IMR-90 (cell line): ENCODE measurements around the gene CCSER1. TPM values are rescaled to one million over a fixed set of nuclear protein-coding genes. Genes with fewer than 3 reads are reported as not detected.

Experiments used
- ATAC-seq: fragments of 200-7000 bp; cut with Tn5 transposase; 2 replicates; pipeline ENCODE4 v1.9.1; 2020; ENCODE audit warnings: low read depth, mild to moderate bottlenecking, moderate library complexity
- BruUV-seq: library from RNA; stranded (reverse); fragments of 400-500 nt; replicated peaks from 2 replicates; lab custom pipeline; 2021; lab: Mats Ljungman, UMichigan
- CTCF ChIA-PET: fragments of 300-600 bp; formaldehyde crosslinking; extraction: SDS; loops from one replicate; lab custom pipeline; 2021; ENCODE audit warnings: antibody characterized with exemption; lab: Yijun Ruan, JAX
- POLR2A ChIA-PET: fragments of 300-600 bp; sonication (Branson Sonifier 250); formaldehyde crosslinking; loops from one replicate; lab custom pipeline; 2022; ENCODE audit warnings: antibody characterized with exemption; ENCODE audit not compliant: unreplicated experiment; lab: Charles Lee
- DNase-seq: peaks from one replicate; pipeline ENCODE4 v3.0.0; 2013
- H2AFZ ChIP-seq: replicated peaks from 2 replicates; pipeline ENCODE3; 2013; ENCODE audit warnings: low read length, mild to moderate bottlenecking; ENCODE audit not compliant: poor library complexity
- H2AK5ac ChIP-seq: 2 replicates; pipeline ENCODE4 v1.6.1; 2013; ENCODE audit warnings: low read depth, low read length, inconsistent platforms
- H2AK9ac ChIP-seq: replicated peaks from 2 replicates; pipeline ENCODE3; 2013; ENCODE audit warnings: mild to moderate bottlenecking, low read depth, low read length, moderate library complexity; ENCODE audit not compliant: poor library complexity
- H2BK120ac ChIP-seq: 2 replicates; pipeline ENCODE4 v1.6.1; 2013; ENCODE audit warnings: low read depth, low read length, inconsistent platforms
- H2BK15ac ChIP-seq: 3 replicates; pipeline ENCODE4 v1.6.1; 2013; ENCODE audit warnings: low read depth, low read length, inconsistent platforms
- H2BK20ac ChIP-seq: 2 replicates; pipeline ENCODE4 v1.6.1; 2013; ENCODE audit warnings: low read depth, mild to moderate bottlenecking, inconsistent platforms, low read length, moderate library complexity
- H2BK5ac ChIP-seq: 2 replicates; pipeline ENCODE4 v1.6.1; 2013; ENCODE audit warnings: mild to moderate bottlenecking, low read depth, low read length, inconsistent platforms; ENCODE audit not compliant: poor library complexity, severe bottlenecking
- H3K14ac ChIP-seq: replicated peaks from 2 replicates; pipeline ENCODE4 v1.6.1; 2013; ENCODE audit warnings: low read depth, low read length, inconsistent platforms
- H3K18ac ChIP-seq: 2 replicates; pipeline ENCODE4 v1.6.1; 2013; ENCODE audit warnings: low read depth, low read length, control low read depth
- H3K23ac ChIP-seq: 2 replicates; pipeline ENCODE4 v1.6.1; 2013; ENCODE audit warnings: low read depth, low read length, inconsistent platforms
- H3K27ac ChIP-seq: 2 replicates; pipeline ENCODE4 v1.5.1; 2013; ENCODE audit warnings: mild to moderate bottlenecking, control low read depth, low read length; ENCODE audit not compliant: insufficient read depth
- H3K27me3 ChIP-seq: 2 replicates; pipeline ENCODE4 v1.6.1; 2013; ENCODE audit warnings: low read length; ENCODE audit not compliant: control insufficient read depth, insufficient read depth
- H3K36me3 ChIP-seq: 2 replicates; pipeline ENCODE4 v1.6.1; 2013; ENCODE audit warnings: low read length, mixed read lengths; ENCODE audit not compliant: control insufficient read depth, insufficient read depth
- H3K4ac ChIP-seq: 2 replicates; pipeline ENCODE4 v1.6.1; 2013; ENCODE audit warnings: low read depth, low read length, inconsistent platforms
- H3K4me1 ChIP-seq: 2 replicates; pipeline ENCODE4 v1.6.1; 2013; ENCODE audit warnings: low read length, mixed read lengths; ENCODE audit not compliant: control insufficient read depth, insufficient read depth
- H3K4me2 ChIP-seq: 2 replicates; pipeline ENCODE4 v1.6.1; 2013; ENCODE audit warnings: low read depth, mild to moderate bottlenecking, control low read depth, low read length, moderate library complexity
- H3K4me3 ChIP-seq: 2 replicates; pipeline ENCODE4 v1.5.1; 2013; ENCODE audit warnings: low read depth, mild to moderate bottlenecking, control low read depth, low read length, moderate library complexity; ENCODE audit not compliant: insufficient read depth
- H3K56ac ChIP-seq: 2 replicates; pipeline ENCODE4 v1.6.1; 2013; ENCODE audit warnings: low read length, inconsistent platforms; ENCODE audit not compliant: insufficient read depth; ENCODE audit errors: extremely low read depth
- H3K79me1 ChIP-seq, 2 experiments: 2 replicates each; pipeline ENCODE4 v1.6.1; 2013; ENCODE audit warnings: low read length in 2 of 2, inconsistent platforms in 1 of 2, low read depth in 1 of 2
- H3K9ac ChIP-seq: 2 replicates; pipeline ENCODE4 v1.6.1; 2013; ENCODE audit warnings: low read depth, low read length, control low read depth
- H3K9me1 ChIP-seq: 2 replicates; pipeline ENCODE4 v1.6.1; 2013; ENCODE audit warnings: low read length, inconsistent platforms; ENCODE audit not compliant: insufficient read depth
- H3K9me3 ChIP-seq: 2 replicates; pipeline ENCODE4 v1.6.1; 2013; ENCODE audit warnings: low read length; ENCODE audit not compliant: control insufficient read depth, insufficient read depth
- H4K20me1 ChIP-seq: 2 replicates; pipeline ENCODE4 v1.6.1; 2013; ENCODE audit warnings: low read length, inconsistent platforms; ENCODE audit not compliant: insufficient read depth
- H4K5ac ChIP-seq: 2 replicates; pipeline ENCODE4 v1.6.1; 2013; ENCODE audit warnings: mild to moderate bottlenecking, low read depth, low read length, control low read depth
- H4K8ac ChIP-seq, 2 experiments: 2 replicates each; pipeline ENCODE4 v1.6.1; 2013; ENCODE audit warnings: low read depth in 2 of 2, low read length in 2 of 2, control low read depth in 1 of 2, inconsistent platforms in 1 of 2
- H4K91ac ChIP-seq: 2 replicates; pipeline ENCODE4 v1.6.1; 2013; ENCODE audit warnings: low read depth, low read length, inconsistent platforms; ENCODE audit not compliant: insufficient read depth
- BHLHE40 ChIP-seq: fragments of 150-350 bp; IDR thresholded peaks from 2 replicates; pipeline ENCODE4 v1.6.1; 2016; ENCODE audit warnings: mild to moderate bottlenecking, low read depth, low read length
- CEBPB ChIP-seq: IDR thresholded peaks from 2 replicates; pipeline ENCODE4 v1.6.1; 2012; ENCODE audit warnings: low read depth, low read length, improper control_type of control experiment
- CTCF ChIP-seq: conservative IDR thresholded peaks from 2 replicates; pipeline ENCODE4 v1.5.1; 2012; ENCODE audit warnings: mild to moderate bottlenecking, low read depth, low read length, improper control_type of control experiment
- SMC3 ChIP-seq: fragments of 150-350 bp; IDR thresholded peaks from 2 replicates; pipeline ENCODE4 v1.6.1; 2016; ENCODE audit warnings: low read depth, mild to moderate bottlenecking, antibody characterized with exemption, low read length, moderate library complexity
- dilution Hi-C: fragments of 300-500 bp; cut with HindIII; formaldehyde crosslinking; loops from one replicate; pipeline ENCODE4 v1.14.3; 2018; ENCODE audit warnings: low sequenced_read_pairs; ENCODE audit not compliant: unreplicated experiment
- in situ Hi-C: fragments of 300-500 bp; cut with MboI; formaldehyde crosslinking; loops from 3 replicates; pipeline ENCODE4 v1.14.3; 2019; ENCODE audit warnings: low sequenced_read_pairs, inconsistent platforms, mixed read lengths
- intact Hi-C: fragments of 100-400 bp; cut with micrococcal nuclease; formaldehyde crosslinking; loops from 2 replicates; pipeline ENCODE4 v1.10.0; 2022
- polyA plus RNA-seq, 3 experiments: library from polyadenylated mRNA; depleted of rRNA; stranded (reverse); fragments of >200 nt; gene quantifications; 2 replicates each; pipeline ENCODE4 v1.2.3, GENCODE V29; 2012; ENCODE audit warnings: low replicate concordance in 1 of 3
- total RNA-seq: library from RNA; depleted of rRNA; stranded (reverse); fragments of >200 nt; gene quantifications from 2 replicates; pipeline ENCODE4 v1.2.3, GENCODE V29; 2012

CCSER1 gene
- total and polyA plus RNA-seq, 2 of the 4 experiments (the other 2 are of a cell fraction): not detected

GRCh38 chr4:90844241-90844640 is 717.0 kb downstream of the CCSER1 start:
- Histone ChIP-seq H3K9me1 (no peaks in the 10 kb centered on the region), H2BK20ac (no peak overlapping the region), H3K9me3 (no peaks in the 10 kb centered on the region), H3K4me3 (no peak overlapping the region), H4K5ac (no peak overlapping the region), H3K4me1 (no peaks in the 10 kb centered on the region), H3K27ac (no peak overlapping the region), H4K20me1 (no peaks in the 10 kb centered on the region), H2BK15ac (no peak overlapping the region), H3K56ac (no peak overlapping the region), H4K8ac (no peak overlapping the region), H3K14ac (no peak overlapping the region), H4K91ac (no peak overlapping the region), H3K23ac (no peak overlapping the region), H2AK5ac (no peak overlapping the region), H3K9ac (no peak overlapping the region), H3K27me3 (no peaks in the 10 kb centered on the region), H3K79me1 (no peaks in the 10 kb centered on the region), H3K4ac (no peak overlapping the region), H2BK5ac (no peak overlapping the region), H2AK9ac (no peak overlapping the region), H2AFZ (no peak overlapping the region), H3K36me3 (no peaks in the 10 kb centered on the region), H3K4me2 (no peak overlapping the region), H3K18ac (no peak overlapping the region), H2BK120ac (no peak overlapping the region)
- dilution Hi-C loops: no loop called here
- in situ Hi-C loops: no loop called here
- ATAC-seq (no peak), DNase-seq (no peak)
- BruUV-seq: no TSS peak
- ChIA-PET POLR2A (no interaction called here), CTCF (no interaction called here)
- intact Hi-C loops: no loop called here
- TF ChIP-seq CEBPB (no peak), CTCF (no peak), SMC3 (no peak), BHLHE40 (no peak)
